IMR-90 (cell line): Measurements from ENCODE around the gene TNFRSF18.

Experiments
- BHLHE40 ChIP-seq: fragments of 150-350 bp; IDR thresholded peaks from 2 replicates; pipeline ENCODE4 v1.6.1; 2016; ENCODE audit warnings: mild to moderate bottlenecking, low read depth, low read length
- CEBPB ChIP-seq: IDR thresholded peaks from 2 replicates; pipeline ENCODE4 v1.6.1; 2012; ENCODE audit warnings: low read depth, low read length, improper control_type of control experiment
- FOS ChIP-seq: fragments of 150-350 bp; IDR thresholded peaks from 2 replicates; pipeline ENCODE4 v1.6.1; 2016; ENCODE audit warnings: low read depth, low read length
- MAZ ChIP-seq: IDR thresholded peaks from 2 replicates; pipeline ENCODE4 v1.6.1; 2012; ENCODE audit warnings: low read depth, mild to moderate bottlenecking, low read length, improper control_type of control experiment, moderate library complexity, borderline replicate concordance
- MXI1 ChIP-seq: IDR thresholded peaks from 2 replicates; pipeline ENCODE4 v1.6.1; 2012; ENCODE audit warnings: low read depth, mild to moderate bottlenecking, low read length, moderate library complexity, borderline replicate concordance
- POLR2A ChIP-seq: IDR thresholded peaks from 2 replicates; pipeline ENCODE4 v1.6.1; 2012; ENCODE audit warnings: mild to moderate bottlenecking, low read depth, low read length
- RAD21 ChIP-seq: IDR thresholded peaks from 2 replicates; pipeline ENCODE4 v1.6.1; 2012; ENCODE audit warnings: low read length, improper control_type of control experiment
- RCOR1 ChIP-seq: IDR thresholded peaks from 2 replicates; pipeline ENCODE4 v1.6.1; 2012; ENCODE audit warnings: mild to moderate bottlenecking, low read length, improper control_type of control experiment; ENCODE audit not compliant: insufficient replicate concordance
- RFX5 ChIP-seq: IDR thresholded peaks from 2 replicates; pipeline ENCODE4 v1.8.0; 2012; ENCODE audit warnings: low read depth, mild to moderate bottlenecking, low read length, moderate library complexity
- TF ChIP-seq, protein P1 (sequence below): conservative IDR thresholded peaks from 2 replicates; pipeline ENCODE4 v1.5.1; 2012; ENCODE audit warnings: mild to moderate bottlenecking, low read depth, low read length, improper control_type of control experiment
- TF ChIP-seq, protein P2 (sequence below): fragments of 150-350 bp; IDR thresholded peaks from 2 replicates; pipeline ENCODE4 v1.6.1; 2016; ENCODE audit warnings: low read depth, mild to moderate bottlenecking, low read length, moderate library complexity, borderline replicate concordance

DNA sequence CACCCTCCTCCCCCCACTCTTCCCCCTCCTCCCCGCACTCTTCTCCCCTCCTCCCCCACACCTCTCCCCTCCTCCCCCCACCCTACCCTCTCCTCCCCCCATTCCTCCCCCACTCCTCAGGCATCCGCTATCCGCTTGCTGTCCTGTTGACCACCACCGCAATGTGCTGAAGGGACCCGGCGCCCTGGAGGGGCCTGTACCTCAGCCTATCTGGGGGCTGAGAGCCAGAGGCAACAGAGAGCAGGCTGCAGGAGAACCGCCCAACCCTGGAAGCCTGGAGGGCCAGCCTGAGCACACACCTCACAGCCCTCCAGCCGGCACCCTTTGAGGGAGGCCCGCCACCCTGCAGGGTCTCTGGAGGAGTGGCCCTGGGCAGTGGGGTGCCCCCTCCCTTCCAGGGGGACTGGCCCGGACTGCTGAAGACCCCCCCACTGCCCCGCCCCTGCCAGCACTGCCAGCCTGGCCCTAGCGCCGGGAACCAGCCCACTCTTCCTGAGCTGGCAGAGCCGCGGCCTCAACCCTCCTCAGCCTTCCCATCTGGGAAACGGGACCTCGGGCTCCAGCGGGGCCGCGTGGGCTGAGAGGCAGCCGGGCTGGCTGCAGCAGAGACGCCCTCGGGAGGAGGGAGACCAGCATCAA is 38.9 kb upstream of the TNFRSF18 start:
- no peak for TF ChIP-seq CEBPB
- TF ChIP-seq RAD21, result no peak
- TF ChIP-seq, protein P1, sequence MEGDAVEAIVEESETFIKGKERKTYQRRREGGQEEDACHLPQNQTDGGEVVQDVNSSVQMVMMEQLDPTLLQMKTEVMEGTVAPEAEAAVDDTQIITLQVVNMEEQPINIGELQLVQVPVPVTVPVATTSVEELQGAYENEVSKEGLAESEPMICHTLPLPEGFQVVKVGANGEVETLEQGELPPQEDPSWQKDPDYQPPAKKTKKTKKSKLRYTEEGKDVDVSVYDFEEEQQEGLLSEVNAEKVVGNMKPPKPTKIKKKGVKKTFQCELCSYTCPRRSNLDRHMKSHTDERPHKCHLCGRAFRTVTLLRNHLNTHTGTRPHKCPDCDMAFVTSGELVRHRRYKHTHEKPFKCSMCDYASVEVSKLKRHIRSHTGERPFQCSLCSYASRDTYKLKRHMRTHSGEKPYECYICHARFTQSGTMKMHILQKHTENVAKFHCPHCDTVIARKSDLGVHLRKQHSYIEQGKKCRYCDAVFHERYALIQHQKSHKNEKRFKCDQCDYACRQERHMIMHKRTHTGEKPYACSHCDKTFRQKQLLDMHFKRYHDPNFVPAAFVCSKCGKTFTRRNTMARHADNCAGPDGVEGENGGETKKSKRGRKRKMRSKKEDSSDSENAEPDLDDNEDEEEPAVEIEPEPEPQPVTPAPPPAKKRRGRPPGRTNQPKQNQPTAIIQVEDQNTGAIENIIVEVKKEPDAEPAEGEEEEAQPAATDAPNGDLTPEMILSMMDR, result no peak
- no peak for TF ChIP-seq POLR2A
- TF ChIP-seq, protein P2, sequence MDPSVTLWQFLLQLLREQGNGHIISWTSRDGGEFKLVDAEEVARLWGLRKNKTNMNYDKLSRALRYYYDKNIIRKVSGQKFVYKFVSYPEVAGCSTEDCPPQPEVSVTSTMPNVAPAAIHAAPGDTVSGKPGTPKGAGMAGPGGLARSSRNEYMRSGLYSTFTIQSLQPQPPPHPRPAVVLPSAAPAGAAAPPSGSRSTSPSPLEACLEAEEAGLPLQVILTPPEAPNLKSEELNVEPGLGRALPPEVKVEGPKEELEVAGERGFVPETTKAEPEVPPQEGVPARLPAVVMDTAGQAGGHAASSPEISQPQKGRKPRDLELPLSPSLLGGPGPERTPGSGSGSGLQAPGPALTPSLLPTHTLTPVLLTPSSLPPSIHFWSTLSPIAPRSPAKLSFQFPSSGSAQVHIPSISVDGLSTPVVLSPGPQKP, result no peak
- no peak for TF ChIP-seq RFX5
- TF ChIP-seq MAZ, result no peak
- no peak for TF ChIP-seq MXI1
- no peak for TF ChIP-seq FOS
- TF ChIP-seq BHLHE40, result no peak
- no peak for TF ChIP-seq RCOR1
